ENCODE measurements around the gene ANKRD9. TPM values are rescaled to one million over a fixed set of nuclear protein-coding genes. Genes with fewer than 3 reads are reported as not detected.

ANKRD9 gene
- total RNA-seq, 4 donors from 2014 or later = 171 to 504 (median 319) TPM

- Histone ChIP-seq H3K36me3 (peaks cover 0 to 3% (median 0%) of the 10 kb centered on the region in 4 donors), H3K27ac (no peak overlapping the region), H3K9me3 (no peaks in the 10 kb centered on the region), H3K4me1 (peaks cover 6 to 27% (median 16%) of the 10 kb centered on the region in 4 donors), H3K4me3 (no peak overlapping the region), H3K27me3 (no peaks in the 10 kb centered on the region)
- WGBS, 2 donors (ENCODE audit: low coverage in 1 of 2) = 89% methylated on average over 16 of the region's 19 CpGs; no CpG with 5 or more reads in 1 of the 2 donors
- intact Hi-C loops (cut with DNase I; ENCODE audit: low total_unique reads) (no loop called here), in situ Hi-C loops (cut with MboI; ENCODE audit: low pct_ligation_motif_present in 1 of 4, low pct_unique_long_range_greater_than_20kb in 1 of 4, low sequenced_read_pairs in 3 of 4) (loop anchor here in 1 of 4 donors (25.0 kb wide), 1 partner anchor 144 kb away; the partner anchor contains the start of genes CINP and TECPR2)
- TF ChIP-seq POLR2AphosphoS5 (IDR thresholded peaks at IDR 0.05) = no peak
- DNase-seq = no peak
These were observed 3.6 kb downstream of the ANKRD9 start for GRCh38 chr14:102505775-102506625.

GRCh38 chr14:102505000-102505619 lies 4.5 kb downstream of the ANKRD9 start:
- DNase-seq = no peak

DNA sequence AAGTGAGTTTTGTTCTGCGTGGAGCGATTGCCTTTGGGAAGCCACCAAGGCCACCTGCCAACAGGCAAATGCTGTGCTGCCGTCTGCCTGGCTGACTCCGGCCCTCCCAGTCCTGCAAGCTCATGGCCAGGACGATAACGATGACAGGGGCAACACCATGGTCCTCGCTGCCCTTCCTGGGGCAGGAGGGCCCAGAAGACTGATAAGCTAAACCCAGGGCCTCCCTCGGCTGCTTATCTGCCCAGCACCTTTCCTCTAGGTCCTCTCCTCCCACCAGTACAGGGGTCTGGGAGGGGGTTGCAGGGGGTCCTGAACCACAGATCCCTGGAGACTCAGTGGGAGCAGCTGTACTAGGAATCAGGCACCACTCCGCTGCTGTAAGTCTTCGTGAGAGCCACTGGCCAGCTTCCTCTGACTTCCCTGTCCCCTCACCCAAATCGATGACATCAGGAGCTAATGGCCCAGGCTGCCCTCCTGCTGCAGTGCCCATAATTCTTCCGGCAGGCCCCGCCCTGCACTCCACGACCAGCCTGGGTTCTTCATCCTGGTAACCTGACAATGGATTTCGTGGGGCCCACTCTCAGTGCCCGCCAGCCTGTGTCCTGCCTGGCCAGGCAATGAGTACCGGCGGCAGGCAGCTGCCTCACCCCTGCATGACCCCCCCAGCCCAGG lies 5.1 kb downstream of the ANKRD9 start:
- DNase-seq = no peak
- 68% methylated on average over 16 of the region's 18 CpGs; no CpG with 5 or more reads in 1 of the 2 donors for WGBS, 2 donors (ENCODE audit: low coverage in 1 of 2)
- Histone ChIP-seq H3K4me1 (peaks cover 0 to 18% (median 13%) of the 10 kb centered on the region in 4 donors), H3K36me3 (peaks cover 0 to 3% (median 0%) of the 10 kb centered on the region in 4 donors), H3K27me3 (no peaks in the 10 kb centered on the region), H3K9me3 (no peaks in the 10 kb centered on the region), H3K27ac (peak overlapping the region; percentile 13 to 65 (median 43)), H3K4me3 (no peak overlapping the region)
- TF ChIP-seq POLR2A (IDR thresholded peaks at IDR 0.05) (no peak), EP300 (IDR thresholded peaks at IDR 0.05; ENCODE audit: low read depth) (no peak), CTCF (IDR thresholded peaks at IDR 0.05) (no peak)
- intact Hi-C loops (cut with DNase I; ENCODE audit: low total_unique reads) (no loop called here), in situ Hi-C loops (cut with MboI; ENCODE audit: low pct_ligation_motif_present in 1 of 4, low pct_unique_long_range_greater_than_20kb in 1 of 4, low sequenced_read_pairs in 3 of 4) (loop anchor here in 1 of 4 donors (25.0 kb wide), 1 partner anchor 142 kb away; the partner anchor contains the start of genes CINP and TECPR2)

More at GRCh38 chr14:102505000-102505619, 4.5 kb downstream of the ANKRD9 start:
- Histone ChIP-seq H3K27me3 (no peaks in the 10 kb centered on the region), H3K9me3 (no peaks in the 10 kb centered on the region), H3K4me1 (peaks cover 0 to 20% (median 14%) of the 10 kb centered on the region in 4 donors), H3K36me3 (peaks cover 0 to 3% (median 0%) of the 10 kb centered on the region in 4 donors), H3K27ac (peak overlapping the region; percentile 13 to 65 (median 43)), H3K4me3 (no peak overlapping the region)
- WGBS, 2 donors (ENCODE audit: low coverage in 1 of 2) = 81% methylated on average over 7 of the region's 7 CpGs; no CpG with 5 or more reads in 1 of the 2 donors
- intact Hi-C loops (cut with DNase I; ENCODE audit: low total_unique reads) = no loop called here
- in situ Hi-C loops (cut with MboI; ENCODE audit: low pct_ligation_motif_present in 1 of 4, low pct_unique_long_range_greater_than_20kb in 1 of 4, low sequenced_read_pairs in 3 of 4) = loop anchor here in 1 of 4 donors (25.0 kb wide), 1 partner anchor 143 kb away; the partner anchor contains the start of genes CINP and TECPR2
- peak; percentile 9 for TF ChIP-seq POLR2A (IDR thresholded peaks at IDR 0.05)
- TF ChIP-seq CTCF (IDR thresholded peaks at IDR 0.05) = no peak
- TF ChIP-seq EP300 (IDR thresholded peaks at IDR 0.05; ENCODE audit: low read depth) = no peak

- H3K9me3 ChIP-seq = no peaks in the 10 kb centered on the region
- in situ Hi-C loops (cut with MboI; ENCODE audit: low pct_ligation_motif_present in 1 of 4, low pct_unique_long_range_greater_than_20kb in 1 of 4, low sequenced_read_pairs in 3 of 4) (loop anchor here in 1 of 4 donors (25.0 kb wide), 1 partner anchor 141 kb away; the partner anchor contains the start of genes CINP and TECPR2), intact Hi-C loops (cut with DNase I; ENCODE audit: low total_unique reads) (no loop called here)
- peak overlapping the region; percentile 13 to 65 (median 43) for H3K27ac ChIP-seq
- no peak overlapping the region for H3K4me3 ChIP-seq
- DNase-seq = no peak
- TF ChIP-seq CTCF (IDR thresholded peaks at IDR 0.05) = no peak
- TF ChIP-seq POLR2A (IDR thresholded peaks at IDR 0.05) = no peak
- 75% methylated on average over 12 of the region's 12 CpGs; no CpG with 5 or more reads in 1 of the 2 donors for WGBS, 2 donors (ENCODE audit: low coverage in 1 of 2)
- H3K4me1 ChIP-seq = peaks cover 0 to 16% (median 11%) of the 10 kb centered on the region in 4 donors
- H3K36me3 ChIP-seq = peaks cover 0 to 3% (median 0%) of the 10 kb centered on the region in 4 donors
- no peaks in the 10 kb centered on the region for H3K27me3 ChIP-seq
These were observed 5.8 kb downstream of the ANKRD9 start for GRCh38 chr14:102503641-102504327.

All from transverse colon (tissue), 4 donors.